Measurements from ENCODE around the gene RETSAT.

RETSAT gene

GRCh38 chr2:85307527-85307897 lies 46.8 kb downstream of the RETSAT start:
- no peak for DNase-seq

GRCh38 chr2:85303780-85304531 lies 50.4 kb downstream of the RETSAT start:
- no peak for DNase-seq

GRCh38 chr2:85302121-85302520 lies 52.2 kb downstream of the RETSAT start:
- DNase-seq = no peak
